ENCODE data around the gene RBM23. TPM values are rescaled to one million over a fixed set of nuclear protein-coding genes. Genes with fewer than 3 reads are reported as not detected.

The RBM23 gene
- total RNA-seq = 53.6 and 188 TPM in 2 replicates

DNA sequence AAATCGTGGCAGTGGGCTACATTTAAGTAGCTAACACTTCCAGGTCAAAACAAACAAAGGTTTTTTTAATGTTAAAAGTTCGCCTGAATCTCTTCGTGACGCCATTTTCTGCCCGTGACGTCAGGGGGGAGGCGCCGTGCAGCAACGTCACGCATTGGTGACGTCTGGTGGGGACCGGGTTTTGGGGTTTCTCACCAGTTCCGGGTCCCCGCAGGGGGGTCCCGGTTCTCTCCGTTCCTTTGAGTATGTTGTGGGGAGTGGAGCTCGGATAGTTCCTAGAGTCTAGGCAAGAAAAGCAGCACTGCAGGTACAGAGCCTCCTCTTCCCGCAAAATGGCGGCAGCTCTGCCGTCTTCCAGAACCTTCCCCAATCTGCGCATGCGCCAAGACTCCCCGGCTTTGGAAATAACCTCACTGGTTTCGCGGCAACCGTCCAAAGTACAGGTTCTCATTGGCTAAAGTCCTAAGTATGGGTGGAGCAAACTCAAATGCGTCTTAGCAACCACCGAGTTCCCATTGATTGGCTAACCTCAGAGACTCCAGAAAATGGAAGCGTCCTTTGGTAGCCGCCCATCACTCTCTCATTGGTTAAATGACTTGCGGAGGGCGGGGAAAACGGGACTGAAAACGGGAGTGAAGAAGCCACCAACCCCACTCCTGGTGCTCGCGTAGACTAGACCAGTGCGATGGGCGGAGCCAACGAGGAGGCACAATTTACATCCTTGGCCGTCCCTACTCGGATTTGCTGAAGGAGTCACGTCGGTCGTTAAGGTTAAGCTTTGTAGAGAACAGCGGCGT lies at the start of gene RBM23:
RBM23 (minus strand) TSS at position 346 of the 797 bp plus-strand sequence.

DNA sequence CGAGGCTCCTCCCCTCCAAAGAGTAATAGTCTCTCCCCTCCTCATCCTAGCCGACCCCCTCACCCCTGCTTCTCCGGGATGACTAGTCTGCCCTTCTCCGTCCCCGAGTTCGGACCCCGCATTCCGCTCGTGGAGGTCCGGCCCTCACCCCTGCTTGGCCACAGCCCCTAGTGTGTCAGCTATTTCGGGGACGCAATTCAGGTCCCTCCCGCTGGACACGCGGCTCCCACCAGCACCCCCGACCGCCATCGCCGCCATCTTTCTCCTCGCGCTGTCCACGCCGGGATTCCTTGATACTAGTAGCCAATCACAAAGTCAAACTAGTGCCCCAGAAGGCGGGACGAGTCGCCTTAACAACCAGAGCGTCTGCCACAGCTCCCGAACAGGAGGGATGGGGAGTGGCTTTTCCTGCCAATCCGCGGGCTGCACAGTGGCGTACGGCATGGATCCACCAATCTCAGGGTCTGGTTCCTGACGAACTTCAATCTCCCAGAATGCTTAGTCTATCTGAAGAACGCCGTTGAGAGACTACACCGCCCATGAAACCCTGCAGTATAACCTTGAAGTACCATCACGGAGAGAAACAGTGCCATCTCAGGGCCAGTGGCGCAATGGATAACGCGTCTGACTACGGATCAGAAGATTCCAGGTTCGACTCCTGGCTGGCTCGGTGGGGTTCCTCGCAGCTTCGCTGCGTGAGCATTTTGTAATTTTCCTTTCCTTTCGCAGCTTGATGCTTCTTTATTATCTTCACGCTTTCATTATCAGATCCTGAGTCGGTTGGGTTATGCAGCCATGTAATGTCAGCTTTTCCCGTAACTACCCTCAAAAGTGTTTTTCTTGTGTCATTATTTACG lies 10.4 kb upstream of the RBM23 start, which contains the start of gene PRMT5:
PRMT5 (minus strand) TSS at position 273 of the 857 bp plus-strand sequence; CDS start at position 258, 15 bp downstream.

DNA sequence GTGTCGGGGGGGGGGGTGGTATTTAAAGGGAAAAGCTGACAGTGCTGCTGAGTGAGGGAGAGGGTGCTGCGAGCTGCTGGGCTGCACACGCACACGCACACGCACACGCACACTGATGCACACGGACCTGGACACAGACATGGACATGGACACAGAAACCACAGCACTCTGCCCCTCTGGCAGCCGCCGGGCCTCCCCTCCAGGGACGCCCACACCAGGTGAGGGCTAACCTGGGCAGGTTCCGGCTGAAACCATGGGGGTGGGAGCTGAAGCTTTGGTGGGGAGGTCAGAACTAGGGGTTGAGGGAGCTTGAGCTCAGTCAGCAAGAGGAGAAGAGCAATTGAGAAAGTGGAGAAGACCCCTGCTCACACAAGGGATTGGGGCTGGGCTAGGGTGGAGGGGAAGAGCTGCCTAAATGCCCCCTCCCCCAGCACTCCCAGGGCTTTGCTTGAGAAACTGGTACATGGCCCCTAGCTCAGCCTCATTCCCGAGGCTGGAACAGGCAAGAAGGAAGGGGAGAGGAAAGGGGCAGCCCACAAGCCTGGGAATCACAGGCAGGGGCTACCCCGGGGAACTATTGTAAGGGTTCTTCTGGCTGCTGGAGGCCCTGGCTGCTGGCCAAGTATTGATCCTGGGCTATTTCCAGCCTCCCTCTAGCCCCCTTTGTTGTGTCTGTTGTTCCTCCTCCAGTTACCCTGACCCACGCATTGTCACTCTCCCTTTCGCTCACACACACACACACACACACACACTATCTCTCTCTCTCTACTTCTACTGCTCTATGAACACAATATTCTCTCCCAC lies 35.6 kb downstream of the RBM23 start, which contains the start of gene REM2:
REM2 (plus strand) TSS at position 50 of the 804 bp plus-strand sequence; CDS start at position 116, 66 bp downstream.

DNA sequence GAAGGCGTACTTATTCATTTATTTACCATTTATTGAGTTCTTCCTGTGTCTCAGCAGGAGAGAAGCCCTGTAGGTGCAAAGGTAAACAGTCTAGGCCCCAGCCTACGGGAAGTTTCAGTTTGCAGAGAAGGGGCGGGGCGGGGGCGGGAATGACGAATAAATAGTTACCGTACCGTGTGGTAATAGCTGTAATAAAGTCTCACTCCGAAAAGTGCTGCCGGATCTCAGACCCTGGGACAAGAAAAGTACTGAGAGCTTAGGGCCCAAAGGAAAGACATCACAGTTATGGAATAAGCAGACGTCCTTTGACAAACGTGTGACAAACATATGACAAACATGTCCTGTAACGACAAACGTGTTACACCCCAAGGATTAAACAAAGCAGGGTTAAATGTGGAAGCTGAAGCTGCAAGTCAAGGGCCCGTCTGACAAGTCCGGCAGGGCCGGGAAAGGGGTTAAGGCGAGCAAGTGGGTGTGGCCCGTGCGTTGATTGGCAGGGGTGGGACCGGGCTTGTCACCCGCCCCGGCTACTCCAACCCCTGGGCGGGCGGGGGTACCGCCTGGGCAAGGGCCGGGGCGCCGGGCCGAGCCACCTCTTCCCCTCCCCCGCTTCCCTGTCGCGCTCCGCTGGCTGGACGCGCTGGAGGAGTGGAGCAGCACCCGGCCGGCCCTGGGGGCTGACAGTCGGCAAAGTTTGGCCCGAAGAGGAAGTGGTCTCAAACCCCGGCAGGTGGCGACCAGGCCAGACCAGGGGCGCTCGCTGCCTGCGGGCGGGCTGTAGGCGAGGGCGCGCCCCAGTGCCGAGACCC lies 47.5 kb downstream of the RBM23 start, which contains the start of gene LRP10:
LRP10 (plus strand) TSS at position 517 of the 809 bp plus-strand sequence. CDS start 564 bp downstream, outside the sequence.

Other genes with a start within 250 kb of the RBM23 start
- gene OXA1L, start 152.5 kb downstream of the RBM23 start, total RNA-seq = 57.8 and 90.7 TPM in 2 replicates
- gene SLC7A7, start 103.7 kb downstream of the RBM23 start, total RNA-seq = 10.1 and 23.3 TPM in 2 replicates
- 87.1 and 108 TPM in 2 replicates for gene MRPL52, start 89.3 kb downstream of the RBM23 start, total RNA-seq
- gene MMP14, start 82.6 kb downstream of the RBM23 start, total RNA-seq = 251 and 265 TPM in 2 replicates
- 37.5 and 40.0 TPM in 2 replicates for gene LRP10, start 47.4 kb downstream of the RBM23 start, total RNA-seq
- under 0.01 TPM in 1 of 2 replicates, not detected in the other for gene REM2, start 35.9 kb downstream of the RBM23 start, total RNA-seq
- gene PRMT5, start 10.2 kb upstream of the RBM23 start, total RNA-seq = 61.9 and 88.7 TPM in 2 replicates
- gene HAUS4, start 37.9 kb upstream of the RBM23 start, total RNA-seq = 56.8 and 67.9 TPM in 2 replicates
- gene AJUBA, start 63.4 kb upstream of the RBM23 start, total RNA-seq = 53.6 and 89.1 TPM in 2 replicates
- gene C14orf93, start 91.0 kb upstream of the RBM23 start, total RNA-seq = 4.5 and 5.6 TPM in 2 replicates
- 287 and 492 TPM in 2 replicates for gene PSMB5, start 115.8 kb upstream of the RBM23 start, total RNA-seq
- not detected in 2 replicates for gene PSMB11, start 123.1 kb upstream of the RBM23 start, total RNA-seq
- 7.5 and 12.5 TPM in 2 replicates for gene CDH24, start 138.4 kb upstream of the RBM23 start, total RNA-seq
- gene ACIN1, start 176.0 kb upstream of the RBM23 start, total RNA-seq = 57.5 and 65.7 TPM in 2 replicates
- gene C14orf119, start 176.4 kb upstream of the RBM23 start, total RNA-seq = 48.7 and 60.8 TPM in 2 replicates
- not detected in 2 replicates for gene CIROP, start 185.8 kb upstream of the RBM23 start, total RNA-seq
- gene CEBPE, start 200.1 kb upstream of the RBM23 start, total RNA-seq = not detected in 2 replicates